CD4-positive, alpha-beta T cell treated with Interferon gamma for 1 hour (primary cell): ENCODE data around the gene CLASP2.
"Not testable (repeated sequence)": the region's sequence is repeated elsewhere in the genome, so short reads cannot be mapped to it uniquely, and the experiment has no call there.

ENCODE experiments used
- DNase-seq: peaks from one replicate; pipeline ENCODE4 v3.0.0-alpha.2; 2020

CLASP2 gene

GRCh38 chr3:33717866-33718594 is at the start of gene CLASP2:
CLASP2 (minus strand) TSS chr3:33718254; CDS start chr3:33718002, 252 bp downstream.
- DNase-seq: peak; percentile 87

GRCh38 chr3:33758864-33759263 is 40.8 kb upstream of the CLASP2 start:
- DNase-seq: no peak

- no peak for DNase-seq
Measured at GRCh38 chr3:33758281-33758680, 40.2 kb upstream of the CLASP2 start.

- not testable (repeated sequence) for DNase-seq
Measured at GRCh38 chr3:33754391-33754790, 36.3 kb upstream of the CLASP2 start.

GRCh38 chr3:33751336-33751735 is 33.3 kb upstream of the CLASP2 start:
- no peak for DNase-seq

GRCh38 chr3:33750211-33750548 is 32.1 kb upstream of the CLASP2 start:
- no peak for DNase-seq

- DNase-seq: no peak
Measured at GRCh38 chr3:33749546-33750210, 31.6 kb upstream of the CLASP2 start.

GRCh38 chr3:33746416-33747116 is 28.5 kb upstream of the CLASP2 start:
- DNase-seq: no peak

GRCh38 chr3:33737146-33737545 is 19.1 kb upstream of the CLASP2 start:
- no peak for DNase-seq

- no peak for DNase-seq
Measured at GRCh38 chr3:33732394-33732793, 14.3 kb upstream of the CLASP2 start.

GRCh38 chr3:33729993-33730392 is 11.9 kb upstream of the CLASP2 start:
- DNase-seq: no peak

- no peak for DNase-seq
Measured at GRCh38 chr3:33724256-33724655, 6.2 kb upstream of the CLASP2 start.

- no peak for DNase-seq
Measured at GRCh38 chr3:33722626-33723370, 4.7 kb upstream of the CLASP2 start.

GRCh38 chr3:33722191-33722590 is 4.1 kb upstream of the CLASP2 start:
- DNase-seq: no peak

- no peak for DNase-seq
Measured at GRCh38 chr3:33718595-33718907, 497 bp upstream of the CLASP2 start.

- peak; percentile 62 for DNase-seq
Measured at GRCh38 chr3:33717616-33717865, 513 bp downstream of the CLASP2 start.

GRCh38 chr3:33716227-33716626 is 1.8 kb downstream of the CLASP2 start:
- no peak for DNase-seq

- DNase-seq: no peak
Measured at GRCh38 chr3:33711100-33711499, 7.0 kb downstream of the CLASP2 start.

- no peak for DNase-seq
Measured at GRCh38 chr3:33706056-33706455, 12.0 kb downstream of the CLASP2 start.

GRCh38 chr3:33704891-33705290 is 13.2 kb downstream of the CLASP2 start:
- DNase-seq: no peak

- DNase-seq: no peak
Measured at GRCh38 chr3:33699275-33699674, 18.8 kb downstream of the CLASP2 start.

GRCh38 chr3:33694944-33695343 is 23.1 kb downstream of the CLASP2 start:
- DNase-seq: no peak

GRCh38 chr3:33690341-33690740 is 27.7 kb downstream of the CLASP2 start:
- DNase-seq: no peak
